Activated CD4-positive, alpha-beta T cell treated with anti-CD3 and anti-CD28 coated beads, Interleukin-2, Interleukin-4, amounts not matched to agents 100 ng/mL and 50 ng/mL, durations not matched to agents 16 hours and 8 hours (primary cell): ENCODE results near the gene CFAP91.

Source experiments
- DNase-seq: peaks from one replicate; pipeline ENCODE4 v3.0.0-alpha.2; 2020; ENCODE audit warnings: low spot score

CFAP91 gene

GRCh38 chr3:119702530-119703527 is at the start of gene CFAP91:
Gene CFAP91, plus strand, starts transcription at chr3:119703022. Its CDS starts 77 bp downstream, at chr3:119703099.
- peak; percentile 85 for DNase-seq

DNA sequence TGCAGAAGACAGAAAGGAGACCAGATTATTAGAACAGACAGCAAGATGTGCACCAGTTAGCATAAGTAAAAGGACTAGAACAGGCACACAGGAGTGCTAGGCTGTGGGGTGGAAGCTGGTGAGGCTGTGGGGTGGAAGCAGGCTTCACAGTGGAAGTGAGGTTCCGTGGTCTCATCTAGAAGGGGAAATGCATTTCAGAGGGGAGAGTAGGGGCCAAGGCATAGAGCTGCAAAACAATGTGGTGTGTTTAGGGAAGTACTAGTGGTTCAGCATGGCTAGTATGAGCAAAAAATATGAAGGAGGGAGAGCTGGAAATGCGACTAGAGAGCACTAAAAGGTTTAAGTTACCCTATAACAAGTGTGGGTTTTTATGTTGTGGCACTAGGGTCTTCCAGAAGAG is 48.9 kb upstream of the CFAP91 start:
- no peak for DNase-seq

GRCh38 chr3:119657887-119658702 is 44.7 kb upstream of the CFAP91 start:
- DNase-seq, result no peak

GRCh38 chr3:119658994-119659393 is 43.8 kb upstream of the CFAP91 start:
- DNase-seq, result no peak

GRCh38 chr3:119659606-119660291 is 43.1 kb upstream of the CFAP91 start:
- DNase-seq, result no peak

DNA sequence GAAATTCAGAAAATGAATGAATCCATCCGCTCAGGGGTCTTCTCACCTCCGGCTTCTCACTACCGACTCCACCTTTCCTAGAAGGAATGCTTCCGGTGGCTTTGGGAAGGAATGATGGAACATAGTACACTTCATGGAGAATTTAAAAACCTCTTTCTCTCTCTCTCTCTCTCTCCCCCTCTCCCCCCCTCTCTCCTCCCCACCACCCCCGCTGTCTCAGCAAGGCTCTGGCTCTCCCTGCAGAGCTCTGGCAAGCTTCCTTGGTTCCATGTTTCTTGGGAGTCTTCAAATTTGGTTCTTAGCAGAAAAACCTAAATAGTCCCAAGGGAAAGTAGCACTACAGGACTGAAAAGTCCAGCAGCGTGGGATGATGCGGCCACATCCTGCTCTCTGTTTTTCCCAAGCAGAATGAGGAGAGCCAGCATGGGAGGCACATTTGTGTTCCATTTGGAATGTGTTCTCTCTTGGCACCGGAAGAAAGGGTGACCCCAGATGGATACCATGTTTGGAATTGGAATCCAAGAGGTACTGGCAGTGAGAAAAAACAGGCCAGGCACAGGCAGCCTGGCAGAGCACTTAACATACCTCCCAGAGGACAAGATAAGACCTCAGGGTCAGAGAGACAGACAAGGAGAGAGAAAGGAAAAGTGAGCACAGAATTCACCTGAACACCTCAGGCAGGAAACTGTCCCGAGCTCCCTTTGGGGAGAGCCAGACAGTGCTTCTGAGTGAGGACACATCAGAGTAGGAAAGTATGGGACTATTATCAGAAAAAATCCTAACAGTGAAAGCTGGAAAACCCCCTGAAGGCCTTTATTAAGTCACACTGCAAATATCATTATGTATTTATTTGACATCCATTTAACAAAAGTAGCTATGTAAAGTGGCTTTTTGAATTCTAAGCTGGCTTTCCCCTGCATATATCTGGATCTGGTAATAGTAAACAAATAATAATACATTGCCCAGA is 42.1 kb upstream of the CFAP91 start, which contains the start of gene POPDC2:
TSS of gene POPDC2 (minus strand) at position 116 of the 967 bp plus-strand sequence. CDS start 166 bp downstream, outside the sequence.
- DNase-seq, result no peak

GRCh38 chr3:119662604-119663373 is 40.0 kb upstream of the CFAP91 start:
- DNase-seq, result no peak

DNA sequence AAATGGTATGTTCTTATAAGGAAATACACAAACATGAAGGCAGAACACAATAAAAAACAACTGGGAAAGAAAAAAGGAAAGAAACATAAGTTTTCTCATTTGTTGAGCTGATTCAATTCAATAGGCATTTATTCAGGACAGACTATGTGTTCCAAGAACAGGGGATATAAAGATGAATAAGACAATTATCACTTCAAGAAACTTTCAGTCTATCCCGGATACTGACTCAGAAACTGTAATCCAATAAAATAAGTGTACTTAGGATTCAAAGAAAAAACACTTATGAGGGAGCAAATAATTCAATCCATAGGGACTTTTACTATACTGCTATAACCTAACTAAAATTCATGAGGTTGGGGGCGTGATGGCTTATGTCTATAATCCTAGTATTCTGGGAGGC is 38.9 kb upstream of the CFAP91 start:
- DNase-seq, result no peak

- no peak for DNase-seq
These were observed 38.5 kb upstream of the CFAP91 start for GRCh38 chr3:119664370-119664769.

DNA sequence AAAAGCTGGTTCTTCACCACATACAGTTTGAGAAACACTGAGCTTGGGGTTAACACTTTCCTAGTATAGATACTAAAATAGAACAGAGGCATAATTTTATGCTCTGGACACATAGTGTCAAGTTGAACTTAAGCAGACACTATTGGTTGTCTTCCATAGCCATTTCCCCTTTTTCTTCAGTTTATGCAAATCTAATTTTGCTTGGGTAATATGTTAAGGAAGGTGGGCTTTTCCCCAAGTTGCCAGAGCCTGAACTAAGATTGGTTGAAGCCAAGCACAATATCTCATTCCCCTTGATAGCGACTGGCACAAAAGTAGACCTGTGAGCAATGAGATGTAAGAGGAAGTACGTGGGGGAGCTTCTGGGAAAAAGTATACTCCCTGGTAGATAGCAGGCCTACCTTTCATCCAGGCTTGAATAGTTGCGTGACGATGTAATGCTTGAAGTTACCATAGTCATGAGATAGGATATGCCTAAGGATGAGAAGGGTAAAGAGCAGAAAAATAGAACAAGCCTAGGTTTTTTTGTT is 37.9 kb upstream of the CFAP91 start:
- no peak for DNase-seq

- DNase-seq, result no peak
These were observed 36.8 kb upstream of the CFAP91 start for GRCh38 chr3:119665954-119666559.

DNA sequence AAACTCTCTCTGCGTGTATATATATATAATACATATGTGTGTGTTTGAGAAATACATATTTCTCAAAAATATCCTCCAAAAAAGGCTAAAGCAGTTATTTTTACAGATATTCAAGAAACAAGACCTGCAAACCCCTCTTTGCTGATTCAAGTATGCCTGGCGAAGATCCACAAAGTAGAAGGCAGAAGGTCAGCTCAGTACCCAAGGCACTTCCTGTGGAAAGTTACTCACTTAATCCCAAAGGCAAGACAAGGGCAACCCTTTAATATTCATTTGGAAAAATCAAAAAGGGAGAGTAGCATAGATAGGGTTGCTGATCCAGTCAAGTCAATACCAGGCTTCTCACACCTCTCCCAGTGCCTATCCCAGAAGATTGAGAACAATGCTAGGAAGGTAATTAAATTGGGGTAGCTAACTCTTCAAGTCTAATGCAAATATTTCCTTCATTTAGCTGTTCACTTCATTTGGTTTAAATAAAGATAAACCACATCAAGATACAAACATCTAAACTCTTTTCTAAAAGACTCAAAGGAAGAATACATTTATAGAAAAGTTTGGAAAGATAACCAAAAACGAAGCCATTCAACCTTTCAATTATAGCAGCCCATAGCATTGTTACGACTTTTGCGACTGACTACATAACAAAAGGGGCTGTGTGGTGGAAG is 32.8 kb upstream of the CFAP91 start:
- no peak for DNase-seq

DNA sequence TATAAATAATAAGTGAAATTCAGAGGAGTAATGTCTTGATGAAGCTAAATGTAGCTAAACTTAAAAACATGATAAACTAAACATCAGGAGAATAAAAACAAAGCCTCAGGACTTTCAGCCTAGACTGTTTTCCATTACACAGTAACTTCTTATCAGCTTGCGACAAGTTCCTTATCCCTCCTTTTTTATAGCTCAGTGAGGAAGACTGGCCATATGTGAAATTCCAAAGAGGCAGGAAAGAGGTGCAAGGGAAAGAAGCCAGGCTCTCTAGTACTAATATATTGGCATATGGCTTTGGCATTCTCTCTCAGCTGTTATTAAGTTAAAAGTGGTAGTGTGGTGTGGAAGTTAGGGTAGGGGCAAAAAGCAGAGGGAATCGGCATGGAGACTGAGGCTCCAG is 30.0 kb upstream of the CFAP91 start:
- no peak for DNase-seq

- DNase-seq, result no peak
These were observed 28.9 kb upstream of the CFAP91 start for GRCh38 chr3:119673875-119674274.

DNA sequence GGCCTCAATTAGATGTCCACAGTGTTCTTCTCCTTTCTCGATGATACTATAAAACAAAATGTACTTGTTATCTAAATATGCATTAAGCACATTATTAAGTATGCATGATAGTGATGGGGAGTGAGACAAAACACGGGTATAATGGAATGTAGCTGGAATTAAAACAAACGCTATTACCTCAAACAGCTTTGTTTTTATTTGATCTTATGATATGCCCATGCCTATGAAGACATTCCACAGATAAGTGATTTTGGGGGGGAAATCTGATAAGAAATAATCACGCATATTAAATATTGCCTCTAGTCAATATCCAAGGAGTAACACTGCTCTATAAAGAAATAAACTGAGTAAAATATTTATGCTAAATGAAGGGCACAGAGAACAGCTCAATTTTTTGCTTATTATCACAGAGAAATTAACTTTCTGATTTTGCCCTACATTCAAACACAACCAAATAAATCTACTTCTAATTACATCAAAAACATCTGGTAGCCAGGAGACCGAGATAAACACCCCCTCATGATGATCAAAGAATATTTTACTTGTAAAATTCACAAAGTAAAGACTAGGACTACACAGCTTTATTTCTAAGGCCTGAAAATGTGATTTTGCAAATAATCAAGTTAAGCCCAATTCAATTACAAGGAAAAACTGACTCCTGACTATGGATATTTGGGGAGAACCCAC is 27.5 kb upstream of the CFAP91 start:
- no peak for DNase-seq

GRCh38 chr3:119676020-119676419 is 26.8 kb upstream of the CFAP91 start:
- DNase-seq, result no peak

DNA sequence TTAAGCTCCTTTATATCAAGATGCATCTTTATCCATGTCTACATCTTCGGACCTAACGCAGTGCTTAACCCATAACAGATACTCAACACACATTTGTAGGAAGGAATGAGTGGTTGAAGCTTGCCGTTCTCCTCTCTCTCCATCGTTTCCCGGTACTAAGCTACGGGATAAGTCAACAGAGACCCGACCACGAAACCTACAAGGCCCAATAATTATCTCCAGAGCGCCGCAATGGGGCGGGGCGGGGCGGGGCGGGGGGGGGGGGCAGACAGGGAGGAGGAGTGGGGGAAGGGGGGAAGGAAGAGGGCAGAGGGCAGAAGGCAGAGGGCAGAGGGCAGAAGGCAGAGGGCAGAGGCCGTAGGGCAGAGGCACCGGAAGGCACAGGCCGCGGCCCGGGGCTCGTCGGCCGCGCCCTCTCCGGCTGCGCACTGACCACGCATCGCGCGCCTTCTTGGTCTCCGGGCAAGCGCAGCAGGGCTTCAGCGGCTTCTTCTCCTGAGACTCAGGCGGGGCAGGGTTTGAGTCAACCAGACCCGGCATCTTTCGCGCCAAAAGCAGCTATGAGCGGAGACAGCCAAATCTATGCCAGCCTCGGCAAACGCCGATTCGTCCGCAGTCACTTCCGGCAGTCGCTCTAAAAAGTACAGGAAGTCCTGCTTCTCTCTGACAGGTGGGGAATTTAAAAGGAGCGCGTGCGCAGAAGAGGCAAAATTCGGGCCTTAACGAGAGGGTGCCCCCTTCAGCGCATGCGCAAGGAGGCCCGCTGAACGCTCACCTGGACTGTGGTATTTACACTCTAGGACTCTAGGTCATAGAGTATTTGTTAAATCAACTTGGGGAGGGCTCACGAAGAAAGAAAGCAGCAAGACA is 25.8 kb upstream of the CFAP91 start, which contains the start of gene COX17:
TSS of gene COX17 (minus strand) at position 636 of the 870 bp plus-strand sequence. CDS start at position 540, 96 bp downstream.
- DNase-seq, result peak; percentile 97
